DMS153 (cell line): Measurements from ENCODE around the gene MLH1.
"Not testable (repeated sequence)": the region's sequence is repeated elsewhere in the genome, so short reads cannot be mapped to it uniquely, and the experiment has no call there.

Experiments
- DNase-seq: peaks from one replicate; lab custom pipeline; 2025; lab: John Stamatoyannopoulos, UW

MLH1 gene

GRCh38 chr3:37039161-37039846 lies 46.0 kb downstream of the MLH1 start:
- no peak for DNase-seq

- no peak for DNase-seq
These were observed 46.9 kb downstream of the MLH1 start for GRCh38 chr3:37040231-37040630.

GRCh38 chr3:37041546-37042195 lies 48.4 kb downstream of the MLH1 start:
- DNase-seq = no peak

- DNase-seq = not testable (repeated sequence)
These were observed 49.4 kb downstream of the MLH1 start for GRCh38 chr3:37042712-37043111.

- DNase-seq = peak; percentile 51
These were observed 57.0 kb downstream of the MLH1 start for GRCh38 chr3:37050282-37050681.

- no peak for DNase-seq
These were observed 59.5 kb downstream of the MLH1 start for GRCh38 chr3:37052860-37053259.

GRCh38 chr3:37053337-37053736 lies 60.0 kb downstream of the MLH1 start:
- no peak for DNase-seq

- no peak for DNase-seq
These were observed 60.4 kb downstream of the MLH1 start for GRCh38 chr3:37053753-37054152.

GRCh38 chr3:37054370-37054769 lies 61.1 kb downstream of the MLH1 start:
- DNase-seq = no peak

- DNase-seq = not testable (repeated sequence)
These were observed 61.8 kb downstream of the MLH1 start for GRCh38 chr3:37055077-37055476.

- no peak for DNase-seq
These were observed 63.5 kb downstream of the MLH1 start for GRCh38 chr3:37056826-37057225.

- DNase-seq = no peak
These were observed 64.8 kb downstream of the MLH1 start for GRCh38 chr3:37058117-37058516.

GRCh38 chr3:37064747-37065146 lies 71.4 kb downstream of the MLH1 start:
- DNase-seq = no peak

- no peak for DNase-seq
These were observed 74.3 kb downstream of the MLH1 start for GRCh38 chr3:37067577-37067976.

- DNase-seq = no peak
These were observed 74.7 kb downstream of the MLH1 start for GRCh38 chr3:37068031-37068430.

- no peak for DNase-seq
These were observed 78.6 kb downstream of the MLH1 start for GRCh38 chr3:37071921-37072320.

- DNase-seq = no peak
These were observed 79.6 kb downstream of the MLH1 start for GRCh38 chr3:37072892-37073291.

- no peak for DNase-seq
These were observed 80.9 kb downstream of the MLH1 start for GRCh38 chr3:37074178-37074577.

GRCh38 chr3:37075955-37076354 lies 82.6 kb downstream of the MLH1 start:
- no peak for DNase-seq

- no peak for DNase-seq
These were observed 89.0 kb downstream of the MLH1 start for GRCh38 chr3:37082317-37082716.

GRCh38 chr3:37086918-37087317 lies 93.6 kb downstream of the MLH1 start:
- DNase-seq = no peak

GRCh38 chr3:37087870-37088269 lies 94.6 kb downstream of the MLH1 start:
- no peak for DNase-seq

- no peak for DNase-seq
These were observed 99.2 kb downstream of the MLH1 start for GRCh38 chr3:37092484-37092883.

GRCh38 chr3:37093481-37093880 lies 100.2 kb downstream of the MLH1 start:
- DNase-seq = no peak
